ENCODE results near the gene TMEM61.
"Not testable (repeated sequence)": the region's sequence is repeated elsewhere in the genome, so short reads cannot be mapped to it uniquely, and the experiment has no call there.

Gene TMEM61

DNA sequence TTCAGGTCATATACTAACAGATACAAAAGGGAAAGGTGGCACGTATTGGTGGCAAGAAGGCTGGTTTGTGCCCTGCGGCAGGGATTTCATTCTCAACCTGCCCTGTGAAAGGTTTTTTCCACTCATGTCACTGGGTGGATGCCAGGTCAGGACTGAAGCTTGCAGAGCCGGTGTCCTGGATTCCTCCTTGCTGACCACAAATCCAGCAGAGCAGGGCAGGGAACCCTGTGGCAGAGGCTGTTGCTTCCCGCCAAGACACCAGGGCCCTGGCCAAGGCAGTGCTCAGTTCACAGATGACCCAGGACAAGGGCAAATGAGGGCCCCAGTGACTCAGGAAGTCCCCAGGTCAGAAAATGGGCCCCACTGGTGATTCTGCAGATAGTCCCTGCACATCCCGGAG is 34.7 kb downstream of the TMEM61 start:
- Histone ChIP-seq H3K9me3 (ENCODE audit: control insufficient read depth, low read length) (no peaks in the 10 kb centered on the region), H3K4me1 (ENCODE audit: control insufficient read depth, insufficient read depth, low read length) (no peaks in the 10 kb centered on the region), H3K36me3 (ENCODE audit: control insufficient read depth, insufficient read depth, low read length) (no peaks in the 10 kb centered on the region), H3K9ac (ENCODE audit: low read length) (no peak overlapping the region), H3K4me3 (ENCODE audit: low read length) (no peak overlapping the region), H3K27me3 (ENCODE audit: control insufficient read depth, insufficient read depth, low read length) (peaks cover 22% of the 10 kb centered on the region)

DNA sequence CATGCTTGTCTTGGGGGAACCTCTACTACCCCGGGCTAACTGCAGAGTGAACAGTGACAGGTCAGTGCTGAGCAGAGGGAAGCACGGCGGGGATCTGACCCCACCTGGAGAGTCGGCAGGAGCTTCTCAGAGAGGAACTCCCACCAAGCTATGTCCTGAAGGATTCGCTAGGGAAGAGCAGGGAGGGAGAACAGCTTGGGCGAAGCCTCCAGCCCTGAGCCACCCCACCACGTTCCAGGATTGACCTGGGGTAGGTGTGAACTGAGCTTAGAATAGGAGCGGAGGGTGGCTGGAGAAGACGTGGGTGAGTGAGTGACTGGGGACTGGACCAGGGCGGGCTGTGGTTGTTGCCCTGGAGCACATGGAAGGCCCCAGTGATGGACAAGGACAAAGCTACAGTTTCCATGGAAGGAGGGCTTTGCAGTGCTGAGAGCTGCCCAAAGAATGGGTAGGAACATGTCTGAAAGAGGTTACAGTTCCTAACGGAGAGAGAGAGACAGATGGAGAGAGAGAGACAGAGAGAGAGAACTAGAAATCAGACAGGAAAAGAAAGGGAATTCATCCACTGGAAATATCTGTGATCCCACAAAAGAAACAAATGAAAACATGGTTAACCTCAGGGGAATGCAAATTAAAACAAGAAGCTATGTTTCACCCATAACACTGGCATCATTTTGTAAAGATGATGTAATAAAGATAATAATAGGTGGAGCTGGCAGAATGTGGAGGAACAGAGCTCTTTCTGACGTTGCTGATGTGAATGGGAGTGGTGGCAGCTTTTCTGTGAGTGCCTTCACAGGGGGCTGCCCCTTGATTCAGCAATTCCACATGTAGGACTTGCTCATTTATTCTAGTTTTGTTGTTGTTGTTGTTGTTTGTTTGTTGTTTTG is 35.5 kb downstream of the TMEM61 start:
- H3K9ac ChIP-seq (ENCODE audit: low read length), result no peak overlapping the region
- peaks cover 26% of the 10 kb centered on the region for H3K27me3 ChIP-seq (ENCODE audit: control insufficient read depth, insufficient read depth, low read length)
- no peak overlapping the region for H3K4me3 ChIP-seq (ENCODE audit: low read length)
- H3K4me1 ChIP-seq (ENCODE audit: control insufficient read depth, insufficient read depth, low read length), result no peaks in the 10 kb centered on the region
- H3K9me3 ChIP-seq (ENCODE audit: control insufficient read depth, low read length), result no peaks in the 10 kb centered on the region
- no peaks in the 10 kb centered on the region for H3K36me3 ChIP-seq (ENCODE audit: control insufficient read depth, insufficient read depth, low read length)

DNA sequence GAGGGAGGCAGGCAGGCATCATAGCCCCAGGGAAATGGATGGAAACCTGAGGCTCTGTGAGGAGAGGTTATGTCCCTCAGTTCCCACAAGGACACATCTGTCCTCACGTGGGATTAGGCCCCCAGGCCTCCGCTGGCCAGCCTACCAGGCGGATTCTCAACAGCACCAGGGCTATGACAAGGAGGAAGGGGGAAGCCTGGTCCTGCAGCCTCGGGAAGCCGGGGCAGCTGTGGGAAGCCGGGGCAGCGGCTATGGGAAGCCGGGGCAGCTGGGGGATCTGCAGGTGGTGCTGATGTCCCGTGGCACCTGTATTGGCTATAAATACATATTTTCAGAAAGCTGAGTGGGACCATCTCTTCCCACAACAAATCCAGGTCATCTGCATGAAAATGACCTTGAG is 38.0 kb downstream of the TMEM61 start:
- H3K4me3 ChIP-seq (ENCODE audit: low read length), result no peak overlapping the region
- H3K27me3 ChIP-seq (ENCODE audit: control insufficient read depth, insufficient read depth, low read length), result peaks cover 19% of the 10 kb centered on the region
- no peaks in the 10 kb centered on the region for H3K9me3 ChIP-seq (ENCODE audit: control insufficient read depth, low read length)
- no peak overlapping the region for H3K9ac ChIP-seq (ENCODE audit: low read length)
- H3K36me3 ChIP-seq (ENCODE audit: control insufficient read depth, insufficient read depth, low read length), result no peaks in the 10 kb centered on the region
- no peaks in the 10 kb centered on the region for H3K4me1 ChIP-seq (ENCODE audit: control insufficient read depth, insufficient read depth, low read length)

DNA sequence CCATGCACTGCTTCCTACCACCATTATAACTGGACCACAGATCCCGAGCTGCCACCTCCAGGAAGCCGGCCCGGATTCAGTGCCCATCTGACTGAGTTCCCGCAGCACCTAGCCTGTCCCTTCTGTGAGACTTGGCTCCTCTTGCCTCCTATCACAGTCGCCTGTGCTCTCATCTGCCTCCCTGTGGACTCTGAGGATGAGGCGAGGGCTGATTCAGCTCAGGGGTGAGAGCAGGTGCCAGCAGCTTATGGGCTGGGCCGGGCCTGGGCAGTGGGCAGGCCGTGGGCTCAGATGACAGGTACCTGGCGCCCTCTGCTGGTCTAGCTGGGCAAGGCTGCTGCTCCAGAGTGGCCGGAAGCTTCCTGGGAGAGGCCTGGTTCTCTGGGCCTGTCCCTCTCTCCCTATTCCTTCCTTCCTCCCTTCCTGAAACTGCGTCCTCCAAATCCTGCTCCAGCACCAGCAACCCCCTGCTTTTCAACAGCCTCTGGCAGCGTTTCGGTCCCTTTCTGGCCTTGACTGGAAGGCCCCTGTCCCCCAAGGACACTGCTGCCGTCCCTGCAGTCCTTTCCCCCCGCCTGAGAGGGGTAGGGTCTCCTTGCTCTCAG is 41.6 kb downstream of the TMEM61 start:
- no peak overlapping the region for H3K4me3 ChIP-seq (ENCODE audit: low read length)
- H3K4me1 ChIP-seq (ENCODE audit: control insufficient read depth, insufficient read depth, low read length), result no peaks in the 10 kb centered on the region
- no peaks in the 10 kb centered on the region for H3K36me3 ChIP-seq (ENCODE audit: control insufficient read depth, insufficient read depth, low read length)
- H3K9me3 ChIP-seq (ENCODE audit: control insufficient read depth, low read length), result no peaks in the 10 kb centered on the region
- peaks cover 8% of the 10 kb centered on the region for H3K27me3 ChIP-seq (ENCODE audit: control insufficient read depth, insufficient read depth, low read length)
- H3K9ac ChIP-seq (ENCODE audit: low read length), result no peak overlapping the region

DNA sequence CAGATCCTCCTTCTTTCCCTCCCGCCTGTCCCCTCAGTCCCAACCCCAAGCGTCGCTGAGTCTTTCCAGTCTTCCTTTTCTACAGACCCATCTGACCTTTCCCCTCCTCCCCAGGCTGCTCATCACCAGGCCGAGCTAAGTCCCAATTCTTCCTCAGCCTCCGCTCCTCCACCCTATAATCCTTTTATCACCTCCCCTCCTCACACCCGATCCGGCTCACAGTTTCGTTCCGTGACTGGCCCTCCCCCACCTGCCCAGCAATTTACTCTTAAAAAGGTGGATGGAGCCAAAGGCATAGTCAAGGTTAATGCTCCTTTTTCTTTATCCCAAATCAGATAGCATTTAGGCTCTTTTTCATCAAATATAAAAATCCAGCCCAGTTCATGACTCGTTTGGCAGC is 43.7 kb downstream of the TMEM61 start:
- not testable (repeated sequence) for H3K9ac ChIP-seq (ENCODE audit: low read length); H3K36me3 ChIP-seq (ENCODE audit: control insufficient read depth, insufficient read depth, low read length); H3K4me1 ChIP-seq (ENCODE audit: control insufficient read depth, insufficient read depth, low read length); H3K4me3 ChIP-seq (ENCODE audit: low read length); H3K9me3 ChIP-seq (ENCODE audit: control insufficient read depth, low read length); H3K27me3 ChIP-seq (ENCODE audit: control insufficient read depth, insufficient read depth, low read length)

DNA sequence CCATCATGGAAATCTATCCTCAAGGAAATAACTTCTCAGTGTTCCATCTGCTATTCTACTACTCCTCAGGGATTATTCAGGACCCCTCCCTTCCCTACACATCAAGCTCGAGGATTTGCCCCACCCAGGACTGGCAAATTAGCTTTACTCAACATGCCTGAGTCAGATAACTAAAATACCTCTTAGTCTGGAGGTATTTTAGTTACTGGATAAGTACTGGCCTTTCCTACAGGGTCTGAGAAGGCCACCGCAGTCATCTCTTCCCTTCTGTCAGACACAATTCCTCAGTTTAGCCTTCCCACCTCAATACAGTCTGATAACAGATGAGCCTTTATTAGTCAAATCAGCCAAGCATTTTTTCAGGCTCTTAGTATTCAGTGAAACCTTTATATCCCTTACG is 46.3 kb downstream of the TMEM61 start:
- not testable (repeated sequence) for H3K9ac ChIP-seq (ENCODE audit: low read length); H3K27me3 ChIP-seq (ENCODE audit: control insufficient read depth, insufficient read depth, low read length); H3K4me3 ChIP-seq (ENCODE audit: low read length); H3K9me3 ChIP-seq (ENCODE audit: control insufficient read depth, low read length); H3K36me3 ChIP-seq (ENCODE audit: control insufficient read depth, insufficient read depth, low read length); H3K4me1 ChIP-seq (ENCODE audit: control insufficient read depth, insufficient read depth, low read length)

DNA sequence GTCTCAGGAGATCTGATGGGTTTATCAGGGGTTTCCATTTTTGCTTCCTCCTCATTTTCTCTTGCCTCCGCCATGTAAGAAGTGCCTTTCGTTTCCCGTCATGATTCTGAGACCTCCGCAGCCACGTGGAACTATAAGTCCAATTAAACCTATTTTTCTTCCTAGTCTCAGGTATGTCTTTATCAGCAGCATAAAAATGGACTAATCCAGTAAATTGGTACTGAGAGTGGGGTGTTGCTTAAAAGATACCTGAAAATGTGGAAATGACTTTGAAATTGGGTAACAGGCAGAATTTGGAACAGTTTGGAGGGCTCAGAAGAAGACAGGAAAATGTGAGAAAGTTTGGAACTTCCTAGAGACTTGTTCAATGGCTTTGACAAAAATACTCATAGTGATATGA is 50.7 kb downstream of the TMEM61 start:
- not testable (repeated sequence) for H3K9ac ChIP-seq (ENCODE audit: low read length); H3K27me3 ChIP-seq (ENCODE audit: control insufficient read depth, insufficient read depth, low read length); H3K4me3 ChIP-seq (ENCODE audit: low read length); H3K36me3 ChIP-seq (ENCODE audit: control insufficient read depth, insufficient read depth, low read length); H3K4me1 ChIP-seq (ENCODE audit: control insufficient read depth, insufficient read depth, low read length); H3K9me3 ChIP-seq (ENCODE audit: control insufficient read depth, low read length)

DNA sequence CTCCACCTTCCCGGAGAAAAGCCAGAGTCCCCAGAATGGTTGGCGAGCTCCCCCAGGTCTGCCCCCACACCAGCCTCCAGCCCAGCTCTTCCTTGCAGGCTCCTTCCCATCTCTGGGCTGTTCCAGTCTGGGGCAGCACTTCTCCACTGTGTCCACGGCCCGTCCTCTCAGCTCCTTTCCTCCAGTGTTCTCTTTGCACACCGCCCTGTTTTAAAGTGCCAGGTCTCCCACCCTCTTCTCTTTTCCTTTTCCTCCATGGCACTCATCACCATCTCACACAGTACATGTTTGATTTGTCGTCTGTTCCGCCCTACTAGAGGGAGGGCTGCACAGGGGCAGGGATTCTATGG is 52.8 kb downstream of the TMEM61 start:
- H3K4me3 ChIP-seq (ENCODE audit: low read length), result no peak overlapping the region
- peaks cover 6% of the 10 kb centered on the region for H3K27me3 ChIP-seq (ENCODE audit: control insufficient read depth, insufficient read depth, low read length)
- no peaks in the 10 kb centered on the region for H3K9me3 ChIP-seq (ENCODE audit: control insufficient read depth, low read length)
- no peak overlapping the region for H3K9ac ChIP-seq (ENCODE audit: low read length)
- no peaks in the 10 kb centered on the region for H3K4me1 ChIP-seq (ENCODE audit: control insufficient read depth, insufficient read depth, low read length)
- no peaks in the 10 kb centered on the region for H3K36me3 ChIP-seq (ENCODE audit: control insufficient read depth, insufficient read depth, low read length)

DNA sequence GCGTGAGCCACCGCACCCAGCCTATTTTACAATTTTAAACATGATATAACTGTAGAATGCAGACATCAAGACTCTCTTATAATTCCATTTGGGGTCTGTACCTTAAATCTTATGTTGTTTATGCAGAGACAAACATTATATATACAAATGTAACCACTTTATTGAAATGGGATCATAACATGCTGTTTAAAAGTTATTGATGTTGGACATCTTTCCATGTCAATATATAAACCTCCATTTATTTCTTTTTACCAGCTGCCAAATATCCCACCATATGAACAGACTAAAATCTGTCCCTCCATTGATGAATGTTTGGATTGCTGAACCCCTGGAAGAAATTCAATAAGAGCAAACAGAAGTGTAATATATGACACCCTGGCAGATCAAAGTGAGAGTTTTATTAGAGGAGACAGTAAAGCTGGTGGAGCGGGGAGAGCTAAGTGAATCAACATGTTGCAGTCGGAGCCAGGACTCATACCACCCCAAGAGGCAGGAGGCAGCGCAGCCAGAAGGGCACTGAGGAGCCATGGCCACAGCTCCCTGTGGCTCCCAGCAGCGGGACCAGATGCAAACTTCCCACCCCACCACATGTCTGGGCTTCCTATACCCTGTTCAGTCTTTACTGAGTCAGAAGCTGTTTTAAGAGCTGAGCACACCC is 54.2 kb downstream of the TMEM61 start:
- no peaks in the 10 kb centered on the region for H3K36me3 ChIP-seq (ENCODE audit: control insufficient read depth, insufficient read depth, low read length)
- no peaks in the 10 kb centered on the region for H3K9me3 ChIP-seq (ENCODE audit: control insufficient read depth, low read length)
- H3K9ac ChIP-seq (ENCODE audit: low read length), result no peak overlapping the region
- H3K27me3 ChIP-seq (ENCODE audit: control insufficient read depth, insufficient read depth, low read length), result peaks cover 19% of the 10 kb centered on the region
- no peak overlapping the region for H3K4me3 ChIP-seq (ENCODE audit: low read length)
- peaks cover 7% of the 10 kb centered on the region for H3K4me1 ChIP-seq (ENCODE audit: control insufficient read depth, insufficient read depth, low read length)

DNA sequence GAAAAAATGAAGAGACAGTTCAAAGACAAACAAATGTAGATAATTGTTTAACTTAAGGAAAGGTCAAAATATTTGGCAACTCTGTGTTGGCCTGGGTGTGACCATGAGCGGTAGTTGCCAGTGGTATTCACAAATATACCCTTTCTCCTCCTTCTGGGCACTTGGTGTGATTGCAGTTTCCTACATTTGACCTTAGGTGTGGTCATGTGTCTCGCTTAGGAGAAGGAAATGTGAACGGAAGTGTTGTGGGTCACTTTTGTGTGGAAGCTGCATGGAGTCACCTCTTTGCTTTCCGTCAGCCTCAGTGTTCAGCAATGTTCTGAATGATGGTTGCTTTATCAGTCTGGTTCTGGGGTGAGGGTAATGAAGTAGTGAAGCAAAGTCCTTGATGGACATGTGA is 55.5 kb downstream of the TMEM61 start:
- no peak overlapping the region for H3K4me3 ChIP-seq (ENCODE audit: low read length)
- peaks cover 28% of the 10 kb centered on the region for H3K27me3 ChIP-seq (ENCODE audit: control insufficient read depth, insufficient read depth, low read length)
- H3K4me1 ChIP-seq (ENCODE audit: control insufficient read depth, insufficient read depth, low read length), result peaks cover 10% of the 10 kb centered on the region

DNA sequence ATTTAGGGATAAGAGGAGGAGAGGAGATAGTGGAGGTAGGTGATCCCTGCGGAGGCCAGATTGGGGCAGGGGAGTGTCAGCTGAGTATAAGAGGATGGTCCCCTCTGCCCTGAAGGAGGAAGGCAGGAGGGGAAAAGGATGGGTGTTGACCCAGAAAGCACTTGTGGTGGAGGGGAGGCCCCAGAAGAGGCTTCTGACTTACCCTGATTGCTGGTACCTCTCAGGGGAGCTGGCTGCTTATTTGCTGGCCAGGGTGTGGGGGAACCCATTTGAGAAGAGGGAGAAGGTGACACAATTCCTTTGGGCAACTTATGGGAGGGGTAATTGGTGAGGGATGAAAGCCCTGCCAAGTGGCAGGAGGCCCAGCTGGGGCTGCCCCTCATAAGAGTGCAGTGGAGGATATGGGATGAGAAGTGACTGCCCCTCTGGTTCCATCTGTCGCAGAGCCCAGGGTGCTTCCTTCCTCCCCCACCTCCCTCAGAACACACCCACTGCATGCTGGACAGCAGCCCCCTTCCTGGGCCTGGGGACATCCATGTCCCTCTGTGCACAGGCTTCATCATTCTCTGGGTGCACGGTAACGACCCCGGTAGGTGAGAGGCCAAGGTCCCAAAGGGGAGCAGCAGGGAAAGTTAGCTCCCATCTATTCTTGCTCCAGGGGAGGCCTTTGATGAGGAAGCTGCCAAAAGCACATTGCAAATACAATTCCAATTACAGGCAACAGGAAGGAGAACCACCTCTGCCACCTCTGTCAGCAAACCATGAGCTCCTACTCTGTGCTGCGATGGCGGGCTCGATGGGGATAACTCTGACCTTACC is 57.5 kb downstream of the TMEM61 start:
- Histone ChIP-seq H3K9me3 (ENCODE audit: control insufficient read depth, low read length) (no peaks in the 10 kb centered on the region), H3K4me3 (ENCODE audit: low read length) (no peak overlapping the region), H3K4me1 (ENCODE audit: control insufficient read depth, insufficient read depth, low read length) (peaks cover 10% of the 10 kb centered on the region), H3K36me3 (ENCODE audit: control insufficient read depth, insufficient read depth, low read length) (no peaks in the 10 kb centered on the region), H3K27me3 (ENCODE audit: control insufficient read depth, insufficient read depth, low read length) (peaks cover 30% of the 10 kb centered on the region), H3K9ac (ENCODE audit: low read length) (no peak overlapping the region)

More for the DNA sequence above, 55.5 kb downstream of the TMEM61 start:
- Histone ChIP-seq H3K9ac (ENCODE audit: low read length) (no peak overlapping the region), H3K9me3 (ENCODE audit: control insufficient read depth, low read length) (no peaks in the 10 kb centered on the region), H3K36me3 (ENCODE audit: control insufficient read depth, insufficient read depth, low read length) (no peaks in the 10 kb centered on the region)

DNA sequence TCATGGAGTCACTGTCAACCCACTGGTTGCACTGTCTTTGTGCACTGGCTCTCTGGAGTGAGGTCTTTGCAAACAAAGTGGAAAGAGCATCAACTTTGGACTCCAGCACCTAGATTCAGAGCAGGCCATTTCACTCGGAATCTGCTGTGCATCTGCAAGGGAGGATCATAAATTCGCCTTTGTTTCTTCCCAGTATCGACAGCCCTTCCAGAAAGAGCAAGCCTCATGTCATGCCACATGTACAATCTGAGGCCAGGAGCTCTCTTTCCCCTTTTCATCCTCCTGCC is 58.1 kb downstream of the TMEM61 start:
- H3K9ac ChIP-seq (ENCODE audit: low read length), result no peak overlapping the region
- H3K4me1 ChIP-seq (ENCODE audit: control insufficient read depth, insufficient read depth, low read length), result peaks cover 10% of the 10 kb centered on the region
- H3K36me3 ChIP-seq (ENCODE audit: control insufficient read depth, insufficient read depth, low read length), result no peaks in the 10 kb centered on the region
- no peaks in the 10 kb centered on the region for H3K9me3 ChIP-seq (ENCODE audit: control insufficient read depth, low read length)
- H3K4me3 ChIP-seq (ENCODE audit: low read length), result no peak overlapping the region
- H3K27me3 ChIP-seq (ENCODE audit: control insufficient read depth, insufficient read depth, low read length), result peaks cover 30% of the 10 kb centered on the region

Data from mucosa of stomach (tissue), 1 donor.